ENCODE results near the gene AKAP1.

AKAP1 gene

DNA sequence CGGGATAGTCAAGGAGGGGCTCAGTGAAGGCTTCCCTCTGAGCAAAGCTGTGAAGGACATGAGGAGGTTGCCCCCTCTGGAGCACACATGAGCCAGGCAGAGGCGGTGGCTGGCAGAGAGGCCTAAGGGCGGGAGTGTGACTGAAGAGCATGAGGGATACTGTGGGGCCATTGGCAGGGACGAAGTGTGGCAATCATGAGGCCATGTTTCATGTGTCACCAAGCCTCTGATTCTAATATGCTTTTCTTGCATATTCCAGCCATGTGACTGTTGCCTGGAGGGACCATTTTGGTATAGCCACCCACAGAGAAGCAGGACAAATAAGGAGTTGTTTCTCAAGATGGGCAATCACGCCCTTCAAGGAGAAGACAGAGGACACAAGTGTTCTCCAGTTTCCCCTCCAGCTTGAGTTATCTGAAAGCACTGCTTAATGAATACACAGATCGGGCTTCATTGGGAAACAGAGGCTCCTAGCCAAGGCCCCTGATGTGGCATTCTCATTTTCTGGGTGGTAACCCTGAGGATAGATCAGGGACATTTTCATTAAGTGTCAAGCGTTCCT, 68.0 kb downstream of the AKAP1 start:
- Histone ChIP-seq H3K36me3 (no peaks in the 10 kb centered on the region), H3K27me3 (ENCODE audit: insufficient read depth, low read depth, severe bottlenecking) (no peaks in the 10 kb centered on the region), H3K27ac (no peak overlapping the region), H3K4me3 (ENCODE audit: low read depth, low read length) (no peak overlapping the region), H3K9me3 (ENCODE audit: severe bottlenecking) (peaks cover 42% of the 10 kb centered on the region)
- TF ChIP-seq, protein P1, sequence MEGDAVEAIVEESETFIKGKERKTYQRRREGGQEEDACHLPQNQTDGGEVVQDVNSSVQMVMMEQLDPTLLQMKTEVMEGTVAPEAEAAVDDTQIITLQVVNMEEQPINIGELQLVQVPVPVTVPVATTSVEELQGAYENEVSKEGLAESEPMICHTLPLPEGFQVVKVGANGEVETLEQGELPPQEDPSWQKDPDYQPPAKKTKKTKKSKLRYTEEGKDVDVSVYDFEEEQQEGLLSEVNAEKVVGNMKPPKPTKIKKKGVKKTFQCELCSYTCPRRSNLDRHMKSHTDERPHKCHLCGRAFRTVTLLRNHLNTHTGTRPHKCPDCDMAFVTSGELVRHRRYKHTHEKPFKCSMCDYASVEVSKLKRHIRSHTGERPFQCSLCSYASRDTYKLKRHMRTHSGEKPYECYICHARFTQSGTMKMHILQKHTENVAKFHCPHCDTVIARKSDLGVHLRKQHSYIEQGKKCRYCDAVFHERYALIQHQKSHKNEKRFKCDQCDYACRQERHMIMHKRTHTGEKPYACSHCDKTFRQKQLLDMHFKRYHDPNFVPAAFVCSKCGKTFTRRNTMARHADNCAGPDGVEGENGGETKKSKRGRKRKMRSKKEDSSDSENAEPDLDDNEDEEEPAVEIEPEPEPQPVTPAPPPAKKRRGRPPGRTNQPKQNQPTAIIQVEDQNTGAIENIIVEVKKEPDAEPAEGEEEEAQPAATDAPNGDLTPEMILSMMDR (IDR thresholded peaks at IDR 0.05; ENCODE audit: low read depth, low read length) = no peak
- DNase-seq = no peak

DNA sequence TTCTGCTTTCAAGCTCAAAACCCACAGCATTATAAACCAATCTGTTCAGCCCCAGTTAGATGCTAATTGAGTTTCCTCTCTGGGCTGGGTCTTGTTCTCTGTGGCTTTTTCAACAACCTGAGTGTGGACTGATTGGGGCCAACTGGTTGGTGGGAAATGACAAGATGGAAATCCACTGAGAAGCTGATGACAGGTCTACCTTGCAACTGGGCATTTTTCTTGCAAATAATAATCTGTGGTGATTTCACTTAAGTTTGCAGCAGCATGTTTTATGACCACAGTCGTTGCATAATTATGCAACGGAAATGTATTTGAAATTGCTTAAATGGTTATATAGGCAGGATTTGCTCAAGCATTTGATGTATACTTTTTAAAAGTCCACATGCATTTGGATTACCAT, 69.9 kb downstream of the AKAP1 start:
- no peak overlapping the region for H3K4me3 ChIP-seq (ENCODE audit: low read depth, low read length)
- no peak overlapping the region for H3K27ac ChIP-seq
- H3K9me3 ChIP-seq (ENCODE audit: severe bottlenecking) = peaks cover 27% of the 10 kb centered on the region
- DNase-seq = no peak
- H3K36me3 ChIP-seq = no peaks in the 10 kb centered on the region
- TF ChIP-seq, protein P1 (IDR thresholded peaks at IDR 0.05; ENCODE audit: low read depth, low read length) = no peak
- no peaks in the 10 kb centered on the region for H3K27me3 ChIP-seq (ENCODE audit: insufficient read depth, low read depth, severe bottlenecking)

DNA sequence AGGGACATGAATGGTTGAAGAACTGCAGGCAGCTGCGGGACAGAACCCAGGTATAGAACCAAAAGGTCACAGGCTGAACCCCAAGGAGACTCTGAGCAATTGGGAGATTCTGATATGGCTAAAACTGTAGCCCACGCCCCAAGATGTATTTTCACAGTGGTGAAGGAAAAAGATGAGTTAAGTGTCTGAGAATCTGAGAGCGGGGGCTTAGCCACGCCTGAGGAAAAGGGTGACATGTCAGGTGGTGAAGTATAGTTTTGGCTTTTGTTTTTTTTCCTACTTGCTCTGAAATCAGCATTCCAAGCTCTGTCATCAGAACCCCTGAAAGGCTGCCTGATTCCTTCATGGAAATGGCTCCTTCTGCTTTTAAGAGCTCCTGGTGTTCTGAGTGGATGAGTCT, 73.3 kb downstream of the AKAP1 start:
- Histone ChIP-seq H3K27ac (no peak overlapping the region), H3K36me3 (no peaks in the 10 kb centered on the region), H3K27me3 (ENCODE audit: insufficient read depth, low read depth, severe bottlenecking) (no peaks in the 10 kb centered on the region), H3K4me3 (ENCODE audit: low read depth, low read length) (no peak overlapping the region), H3K9me3 (ENCODE audit: severe bottlenecking) (peaks cover 6% of the 10 kb centered on the region)
- TF ChIP-seq, protein P1 (IDR thresholded peaks at IDR 0.05; ENCODE audit: low read depth, low read length) = no peak
- DNase-seq = no peak

DNA sequence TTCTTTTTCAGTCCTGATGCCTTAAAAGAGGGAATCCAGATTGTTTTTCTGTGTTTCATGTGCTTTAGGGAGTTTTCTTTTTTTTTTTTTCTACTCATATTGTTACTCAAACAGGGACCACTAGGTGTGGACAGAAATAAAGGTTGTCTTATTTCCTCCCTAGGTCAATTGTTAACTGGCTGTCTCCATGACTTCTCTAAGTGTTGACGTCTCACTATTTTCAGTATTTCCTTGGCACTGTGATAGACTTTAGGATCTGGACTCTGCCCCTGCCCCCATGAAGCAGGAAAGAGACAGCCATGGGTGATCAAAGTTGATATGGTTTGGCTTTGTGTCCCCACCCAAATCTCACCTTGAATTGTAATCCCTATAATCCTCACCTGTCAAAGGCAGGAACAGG, 73.7 kb downstream of the AKAP1 start:
- no peak overlapping the region for H3K4me3 ChIP-seq (ENCODE audit: low read depth, low read length)
- TF ChIP-seq, protein P1 (IDR thresholded peaks at IDR 0.05; ENCODE audit: low read depth, low read length) = no peak
- H3K27ac ChIP-seq = no peak overlapping the region
- H3K36me3 ChIP-seq = no peaks in the 10 kb centered on the region
- H3K9me3 ChIP-seq (ENCODE audit: severe bottlenecking) = peaks cover 6% of the 10 kb centered on the region
- DNase-seq = no peak
- no peaks in the 10 kb centered on the region for H3K27me3 ChIP-seq (ENCODE audit: insufficient read depth, low read depth, severe bottlenecking)

DNA sequence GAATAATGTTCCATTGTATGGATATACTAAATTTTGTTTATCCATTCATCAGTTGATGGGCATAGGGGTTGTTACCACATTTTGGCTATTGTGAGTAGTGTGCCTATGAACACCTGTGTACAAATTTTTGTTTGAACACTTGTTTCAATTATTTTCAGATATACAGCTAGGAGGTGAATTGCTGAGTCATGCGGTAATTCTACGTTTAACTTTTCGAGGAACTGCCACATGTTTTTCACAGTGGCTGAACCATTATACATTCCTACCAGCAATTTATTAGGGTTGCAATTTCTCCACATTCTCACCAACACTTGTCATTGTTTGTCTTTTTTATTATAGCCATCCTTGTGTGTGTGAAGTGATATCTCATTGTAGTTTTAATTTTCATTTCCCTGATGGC, 75.6 kb downstream of the AKAP1 start:
- no peaks in the 10 kb centered on the region for H3K27me3 ChIP-seq (ENCODE audit: insufficient read depth, low read depth, severe bottlenecking)
- H3K27ac ChIP-seq = no peak overlapping the region
- no peak for DNase-seq
- no peak overlapping the region for H3K4me3 ChIP-seq (ENCODE audit: low read depth, low read length)
- H3K9me3 ChIP-seq (ENCODE audit: severe bottlenecking) = peaks cover 6% of the 10 kb centered on the region
- TF ChIP-seq, protein P1 (IDR thresholded peaks at IDR 0.05; ENCODE audit: low read depth, low read length) = no peak
- no peaks in the 10 kb centered on the region for H3K36me3 ChIP-seq

DNA sequence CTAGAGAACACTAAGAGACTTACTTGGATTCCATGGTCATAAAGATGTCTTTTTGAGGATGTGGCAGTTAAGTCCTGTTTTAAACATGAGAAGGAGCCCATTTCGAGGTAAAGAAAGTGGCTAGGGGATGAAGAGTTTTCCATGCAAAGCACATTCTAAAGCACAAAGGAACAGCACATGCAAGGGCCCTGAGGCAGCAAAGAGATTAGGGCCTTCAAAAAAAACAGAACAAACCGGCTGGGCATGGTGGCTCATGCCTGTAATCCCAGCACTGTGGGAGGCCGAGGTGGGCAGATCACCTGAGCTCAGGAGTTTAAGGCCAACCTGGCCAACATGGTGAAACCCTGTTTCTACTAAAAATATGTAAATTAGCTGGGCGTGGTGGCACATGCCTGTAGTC, 79.8 kb downstream of the AKAP1 start:
- DNase-seq = no peak
- TF ChIP-seq, protein P1 (IDR thresholded peaks at IDR 0.05; ENCODE audit: low read depth, low read length) = no peak
- Histone ChIP-seq H3K36me3 (no peaks in the 10 kb centered on the region), H3K9me3 (ENCODE audit: severe bottlenecking) (peaks cover 2% of the 10 kb centered on the region), H3K27ac (no peak overlapping the region), H3K27me3 (ENCODE audit: insufficient read depth, low read depth, severe bottlenecking) (no peaks in the 10 kb centered on the region), H3K4me3 (ENCODE audit: low read depth, low read length) (no peak overlapping the region)

Data from WERI-Rb-1 (cell line).